Measurements from ENCODE around the gene RASSF4.

The RASSF4 gene

DNA sequence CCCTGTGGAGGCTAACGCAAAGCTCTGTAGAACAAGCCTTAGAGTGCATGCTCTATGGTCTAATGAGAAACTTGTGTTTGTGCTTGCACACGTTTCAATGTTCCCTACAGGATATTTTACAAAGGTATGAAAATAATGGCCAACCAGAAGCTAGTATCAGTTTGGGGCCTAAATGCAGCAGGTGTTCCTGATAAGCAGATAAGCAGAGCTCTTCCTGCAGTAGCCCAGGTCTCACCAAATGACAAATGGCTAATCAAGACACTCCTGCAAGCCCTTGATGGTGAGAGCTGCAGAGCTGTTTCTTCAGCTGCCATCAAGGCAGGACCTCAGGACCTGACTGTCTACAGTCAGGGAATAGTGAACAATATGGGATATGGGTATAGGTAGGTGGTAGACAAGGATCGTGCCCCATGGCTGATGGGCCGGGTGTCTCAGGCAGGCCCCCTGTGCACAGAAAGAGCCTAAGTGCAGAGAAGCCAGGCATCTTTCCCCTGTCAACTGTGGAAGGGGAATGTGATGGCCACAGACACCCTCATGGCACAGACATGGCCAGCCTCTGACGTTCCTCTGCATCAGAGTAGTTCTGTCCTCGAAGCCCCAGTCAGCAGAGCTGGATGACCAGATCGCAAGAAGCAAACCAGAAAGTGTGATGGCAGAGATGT lies 23.2 kb upstream of the RASSF4 start:
- no peak overlapping the region for H3K4me3 ChIP-seq (ENCODE audit: low read depth, low read length)
- TF ChIP-seq, protein P1, sequence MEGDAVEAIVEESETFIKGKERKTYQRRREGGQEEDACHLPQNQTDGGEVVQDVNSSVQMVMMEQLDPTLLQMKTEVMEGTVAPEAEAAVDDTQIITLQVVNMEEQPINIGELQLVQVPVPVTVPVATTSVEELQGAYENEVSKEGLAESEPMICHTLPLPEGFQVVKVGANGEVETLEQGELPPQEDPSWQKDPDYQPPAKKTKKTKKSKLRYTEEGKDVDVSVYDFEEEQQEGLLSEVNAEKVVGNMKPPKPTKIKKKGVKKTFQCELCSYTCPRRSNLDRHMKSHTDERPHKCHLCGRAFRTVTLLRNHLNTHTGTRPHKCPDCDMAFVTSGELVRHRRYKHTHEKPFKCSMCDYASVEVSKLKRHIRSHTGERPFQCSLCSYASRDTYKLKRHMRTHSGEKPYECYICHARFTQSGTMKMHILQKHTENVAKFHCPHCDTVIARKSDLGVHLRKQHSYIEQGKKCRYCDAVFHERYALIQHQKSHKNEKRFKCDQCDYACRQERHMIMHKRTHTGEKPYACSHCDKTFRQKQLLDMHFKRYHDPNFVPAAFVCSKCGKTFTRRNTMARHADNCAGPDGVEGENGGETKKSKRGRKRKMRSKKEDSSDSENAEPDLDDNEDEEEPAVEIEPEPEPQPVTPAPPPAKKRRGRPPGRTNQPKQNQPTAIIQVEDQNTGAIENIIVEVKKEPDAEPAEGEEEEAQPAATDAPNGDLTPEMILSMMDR (IDR thresholded peaks at IDR 0.05; ENCODE audit: low read depth, low read length), result no peak
- DNase-seq (ENCODE audit: low read depth, low spot score), result no peak
- in situ Hi-C loops (cut with HindIII; ENCODE audit: low sequenced_read_pairs), result no loop called here

DNA sequence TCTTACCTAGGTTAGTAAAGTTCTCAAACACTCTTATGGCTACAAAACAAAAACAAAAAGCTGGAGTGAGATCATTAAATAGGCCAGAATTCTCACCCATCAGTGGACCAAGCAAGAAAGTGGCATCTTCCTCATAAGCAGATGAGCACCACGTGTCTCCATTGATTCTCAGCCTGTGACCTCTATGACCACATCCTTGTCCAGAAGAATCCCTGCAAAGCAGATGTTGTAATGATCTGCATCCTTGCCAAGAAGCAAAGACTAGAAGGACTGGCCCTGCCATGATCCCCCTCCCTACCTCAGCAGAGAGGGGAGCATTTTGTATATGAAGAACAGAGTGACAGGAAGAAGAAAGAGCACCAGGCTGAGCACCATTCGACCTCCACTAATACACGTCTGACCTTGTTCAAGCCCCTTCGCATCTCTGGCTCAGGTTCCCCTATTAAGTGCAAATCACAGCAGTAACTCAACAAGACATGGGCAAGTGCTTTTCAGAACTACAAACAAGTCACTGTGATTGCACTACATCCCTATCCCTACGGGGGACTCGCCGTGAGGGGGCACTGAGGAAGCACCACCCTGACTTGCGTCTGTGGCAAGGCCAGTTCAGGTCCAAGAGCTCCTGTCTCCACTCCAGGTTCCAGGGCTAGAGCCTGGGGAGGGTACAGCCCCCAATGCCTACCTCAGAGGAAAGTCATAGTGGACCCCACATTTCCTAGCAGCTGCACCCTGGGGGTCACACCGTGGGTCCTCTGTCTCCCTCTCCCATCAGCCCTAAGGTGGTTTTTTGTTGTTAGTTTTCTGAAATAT lies 22.2 kb upstream of the RASSF4 start:
- in situ Hi-C loops (cut with HindIII; ENCODE audit: low sequenced_read_pairs), result no loop called here
- DNase-seq (ENCODE audit: low read depth, low spot score), result no peak
- TF ChIP-seq, protein P1 (IDR thresholded peaks at IDR 0.05; ENCODE audit: low read depth, low read length), result no peak
- no peak overlapping the region for H3K4me3 ChIP-seq (ENCODE audit: low read depth, low read length)

DNA sequence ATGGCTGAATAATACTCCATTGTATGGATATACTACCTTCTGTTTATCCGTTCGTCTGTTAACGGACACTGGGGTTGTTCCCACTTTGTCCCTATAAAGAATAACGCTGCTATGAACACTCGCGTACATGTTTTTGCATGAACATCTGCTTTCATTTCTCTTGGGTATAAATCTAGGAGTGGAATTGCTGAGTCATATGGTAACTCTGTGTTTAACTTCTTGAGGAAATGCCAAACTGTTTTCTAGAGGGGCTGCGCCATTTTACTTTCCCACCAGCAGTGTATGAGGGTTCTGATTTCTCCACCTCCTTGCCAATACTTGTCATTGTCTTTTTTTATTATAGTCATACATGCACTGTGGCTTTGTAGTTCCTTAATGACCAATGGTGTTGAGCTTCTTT lies 20.6 kb upstream of the RASSF4 start:
- in situ Hi-C loops (cut with HindIII; ENCODE audit: low sequenced_read_pairs), result no loop called here
- TF ChIP-seq, protein P1 (IDR thresholded peaks at IDR 0.05; ENCODE audit: low read depth, low read length), result no peak
- no peak overlapping the region for H3K4me3 ChIP-seq (ENCODE audit: low read depth, low read length)
- no peak for DNase-seq (ENCODE audit: low read depth, low spot score)

DNA sequence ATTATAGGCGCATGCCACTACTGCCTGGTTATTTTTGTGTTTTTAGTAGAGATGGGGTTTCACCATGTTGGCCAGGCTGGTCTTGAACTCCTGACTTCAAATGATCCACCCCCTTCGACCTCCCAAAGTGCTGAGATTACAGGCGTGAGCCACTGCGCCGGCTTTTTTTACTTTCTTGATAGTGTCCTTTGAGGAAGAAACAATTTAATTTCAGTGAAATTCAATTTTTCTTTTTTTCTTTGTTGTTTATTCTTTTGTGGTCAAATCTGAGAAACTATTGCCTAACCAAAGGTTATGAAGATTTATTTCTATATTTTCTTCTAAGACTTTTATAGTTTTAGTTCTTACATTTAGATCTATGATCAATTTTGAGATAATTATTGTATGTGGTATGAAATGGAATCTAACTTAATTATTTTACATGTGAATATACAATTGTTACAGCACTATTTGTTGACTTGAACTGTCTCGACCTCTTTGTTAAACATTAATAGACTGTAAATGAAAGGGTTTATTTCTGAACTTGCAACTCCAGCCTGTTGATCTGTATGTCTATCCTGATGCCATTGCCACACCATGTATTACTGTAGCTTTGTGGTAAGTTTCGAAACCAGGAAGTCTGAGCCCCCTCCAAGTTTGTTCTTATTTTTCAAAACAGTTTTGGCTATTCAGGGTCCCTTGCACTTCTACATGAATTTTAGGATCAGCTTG lies 19.8 kb upstream of the RASSF4 start:
- TF ChIP-seq, protein P1 (IDR thresholded peaks at IDR 0.05; ENCODE audit: low read depth, low read length), result no peak
- in situ Hi-C loops (cut with HindIII; ENCODE audit: low sequenced_read_pairs), result no loop called here
- DNase-seq (ENCODE audit: low read depth, low spot score), result no peak
- H3K4me3 ChIP-seq (ENCODE audit: low read depth, low read length), result no peak overlapping the region

DNA sequence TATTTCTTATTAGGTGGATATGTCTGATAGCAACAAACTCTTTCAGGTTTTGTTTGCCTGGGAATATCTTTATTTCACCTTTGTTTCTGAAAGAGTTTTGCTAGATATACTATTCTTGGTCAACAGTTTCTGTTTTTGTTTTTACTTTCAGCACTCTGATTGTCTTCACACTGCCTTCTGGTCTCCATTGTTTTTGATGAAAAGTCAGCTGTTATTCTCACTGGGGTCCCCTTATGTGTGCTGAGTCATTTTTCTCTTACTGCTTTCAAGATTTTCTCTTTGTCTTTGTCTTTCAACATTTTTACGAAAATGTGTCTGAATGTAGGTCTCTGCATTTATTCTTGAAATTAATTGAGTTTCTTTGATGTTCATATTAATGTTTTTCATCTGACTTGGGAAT lies 15.2 kb upstream of the RASSF4 start:
- TF ChIP-seq, protein P1 (IDR thresholded peaks at IDR 0.05; ENCODE audit: low read depth, low read length), result no peak

DNA sequence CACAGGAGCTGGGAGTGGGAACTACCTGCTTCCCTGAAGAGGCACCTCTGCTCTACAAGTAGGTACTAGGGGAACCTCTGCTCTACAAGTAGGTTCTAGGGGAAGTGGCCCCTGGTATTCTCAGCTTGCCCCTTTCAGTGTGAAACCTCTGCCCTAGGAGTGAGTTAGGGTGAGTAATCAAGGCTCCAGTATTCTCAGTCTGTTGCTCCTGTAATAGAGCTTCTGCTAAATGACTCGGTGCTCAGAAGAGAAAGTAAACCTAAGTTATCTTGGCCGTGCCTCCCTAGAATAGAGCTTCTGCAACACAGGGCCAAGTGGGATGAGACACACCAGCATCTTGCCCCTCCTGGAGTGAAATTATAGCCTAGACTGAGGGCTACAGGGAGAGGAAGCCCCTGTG lies 13.4 kb upstream of the RASSF4 start:
- no peak overlapping the region for H3K4me3 ChIP-seq (ENCODE audit: low read depth, low read length)
- in situ Hi-C loops (cut with HindIII; ENCODE audit: low sequenced_read_pairs), result no loop called here
- DNase-seq (ENCODE audit: low read depth, low spot score), result no peak
- TF ChIP-seq, protein P1 (IDR thresholded peaks at IDR 0.05; ENCODE audit: low read depth, low read length), result no peak

More for the DNA sequence above, 15.2 kb upstream of the RASSF4 start:
- H3K4me3 ChIP-seq (ENCODE audit: low read depth, low read length), result no peak overlapping the region
- no peak for DNase-seq (ENCODE audit: low read depth, low spot score)
- in situ Hi-C loops (cut with HindIII; ENCODE audit: low sequenced_read_pairs), result no loop called here
